GM23248 (cell line): ENCODE data around the gene CORO7.

Experiments
- EZH2 ChIP-seq: fragments of 200-600 bp; sonication (generic); IDR thresholded peaks from 2 replicates; pipeline ENCODE4 v1.6.1; 2018; ENCODE audit warnings: antibody characterized with exemption, mild to moderate bottlenecking; ENCODE audit not compliant: insufficient read depth, poor library complexity, severe bottlenecking
- EZH2phosphoT487 ChIP-seq: fragments of 200-600 bp; sonication (generic); IDR thresholded peaks from 2 replicates; pipeline ENCODE4 v1.6.1; 2018; ENCODE audit warnings: antibody characterized with exemption, moderate library complexity, mild to moderate bottlenecking, low read depth; ENCODE audit not compliant: insufficient read depth

DNA sequence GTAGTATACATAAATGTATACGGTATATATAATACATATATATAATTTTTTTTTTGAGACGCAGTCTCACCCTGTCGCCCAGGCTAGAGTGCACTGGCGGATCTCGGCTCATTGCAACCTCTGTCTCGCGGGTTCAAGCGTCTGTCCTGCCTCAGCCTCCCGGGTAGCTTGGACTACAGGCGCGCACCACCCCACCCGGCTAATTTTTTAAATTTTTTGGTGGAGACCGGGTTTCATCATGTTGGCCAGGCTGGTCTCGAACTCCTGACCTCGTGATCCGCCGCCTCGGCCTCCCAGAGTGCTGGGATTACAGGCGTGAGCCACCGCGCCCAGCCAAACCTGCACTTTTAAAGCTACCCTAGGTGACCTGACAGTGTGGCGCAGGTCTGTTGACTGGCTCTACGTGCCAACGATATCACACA lies 66.0 kb downstream of the CORO7 start:
- no peak for TF ChIP-seq EZH2
- TF ChIP-seq EZH2phosphoT487: no peak
